Measurements from ENCODE around the gene INSYN2B.

Gene INSYN2B

DNA sequence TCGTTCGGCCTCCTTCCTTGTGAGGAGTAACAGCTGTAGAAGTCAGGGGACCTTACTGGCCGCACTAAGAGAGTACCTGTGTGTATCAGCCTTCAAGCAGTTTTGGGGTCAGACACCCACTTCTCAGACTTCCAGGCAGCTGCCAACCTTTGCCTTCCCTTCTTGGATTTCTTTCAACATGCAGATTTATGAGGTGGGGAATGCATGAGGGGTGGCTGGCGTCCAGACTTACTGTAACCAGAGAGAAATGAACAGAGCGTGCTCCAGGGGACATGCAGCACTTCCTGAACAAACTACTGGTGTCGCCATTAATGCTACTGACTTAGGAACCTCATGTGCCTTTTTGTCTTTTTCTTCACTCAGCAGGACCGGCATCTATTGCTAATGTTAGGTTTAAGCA is 46.7 kb downstream of the INSYN2B start:
- Histone ChIP-seq H3K9ac (ENCODE audit: low read depth, low read length) (no peak overlapping the region), H3K4me3 (ENCODE audit: low read length) (no peak overlapping the region), H3K27me3 (ENCODE audit: insufficient read depth, low read length) (no peaks in the 10 kb centered on the region), H3K36me3 (ENCODE audit: insufficient read depth, low read length) (no peaks in the 10 kb centered on the region), H3K27ac (ENCODE audit: low read depth, low read length) (no peak overlapping the region), H3K9me3 (ENCODE audit: insufficient read depth, low read depth, low read length) (no peaks in the 10 kb centered on the region), H3K4me1 (ENCODE audit: insufficient read depth, low read length) (no peaks in the 10 kb centered on the region; the same call in 1 of the 2 replicates)
- WGBS = 91% methylated on average over 7 of the region's 7 CpGs

DNA sequence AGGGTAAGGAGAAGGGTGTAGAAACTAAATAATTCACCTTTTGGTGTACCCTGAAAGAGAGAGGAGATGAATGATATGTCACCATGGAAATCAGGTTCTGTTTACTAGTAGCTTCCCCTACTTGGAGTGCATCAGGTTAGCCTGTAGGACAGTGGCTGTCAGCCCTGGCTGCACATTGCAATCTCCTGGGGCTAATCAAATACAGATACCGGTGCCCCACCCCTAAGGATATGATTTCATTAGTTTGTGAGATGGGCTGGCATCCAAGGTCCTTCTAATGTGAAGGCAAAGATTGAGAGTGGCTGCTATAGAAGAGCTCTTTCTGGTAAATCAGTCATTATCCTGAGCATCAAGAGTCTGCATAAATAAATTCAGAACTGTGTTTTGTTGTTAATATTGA is 47.2 kb downstream of the INSYN2B start:
- WGBS = 96% methylated on average over 1 of the region's 1 CpG

DNA sequence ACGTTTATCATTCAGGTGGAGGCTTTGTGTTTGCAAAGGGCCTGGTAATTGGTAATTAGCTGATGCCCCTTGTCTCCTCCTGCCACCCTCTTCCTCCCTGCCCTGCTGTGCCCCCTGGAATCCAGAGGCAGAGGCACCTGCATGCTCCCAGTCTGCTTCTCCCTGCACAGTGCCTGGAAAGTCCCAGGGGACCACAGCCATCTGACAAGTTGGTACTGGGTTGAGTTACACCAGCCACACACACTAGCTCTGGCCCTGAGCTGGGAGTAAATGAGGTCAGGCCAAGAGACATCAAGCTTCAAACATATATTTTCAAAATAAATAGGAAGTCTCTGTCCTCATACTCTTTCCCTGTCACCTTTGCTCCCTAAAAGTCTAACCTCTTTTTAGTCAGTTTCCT is 56.3 kb downstream of the INSYN2B start:
- H3K4me3 ChIP-seq (ENCODE audit: low read length) = no peak overlapping the region
- no peaks in the 10 kb centered on the region for H3K36me3 ChIP-seq (ENCODE audit: insufficient read depth, low read length)
- no peak overlapping the region for H3K9ac ChIP-seq (ENCODE audit: low read depth, low read length)
- no peaks in the 10 kb centered on the region for H3K9me3 ChIP-seq (ENCODE audit: insufficient read depth, low read depth, low read length)
- 88% methylated on average over 1 of the region's 1 CpG for WGBS
- H3K27me3 ChIP-seq (ENCODE audit: insufficient read depth, low read length) = no peaks in the 10 kb centered on the region
- H3K27ac ChIP-seq (ENCODE audit: low read depth, low read length) = no peak overlapping the region
- H3K4me1 ChIP-seq (ENCODE audit: insufficient read depth, low read length) = no peaks in the 10 kb centered on the region

More for the DNA sequence above, 47.2 kb downstream of the INSYN2B start:
- Histone ChIP-seq H3K9ac (ENCODE audit: low read depth, low read length) (no peak overlapping the region), H3K9me3 (ENCODE audit: insufficient read depth, low read depth, low read length) (no peaks in the 10 kb centered on the region), H3K36me3 (ENCODE audit: insufficient read depth, low read length) (no peaks in the 10 kb centered on the region), H3K27ac (ENCODE audit: low read depth, low read length) (no peak overlapping the region), H3K4me3 (ENCODE audit: low read length) (no peak overlapping the region), H3K27me3 (ENCODE audit: insufficient read depth, low read length) (no peaks in the 10 kb centered on the region), H3K4me1 (ENCODE audit: insufficient read depth, low read length) (no peaks in the 10 kb centered on the region; the same call in 1 of the 2 replicates)

DNA sequence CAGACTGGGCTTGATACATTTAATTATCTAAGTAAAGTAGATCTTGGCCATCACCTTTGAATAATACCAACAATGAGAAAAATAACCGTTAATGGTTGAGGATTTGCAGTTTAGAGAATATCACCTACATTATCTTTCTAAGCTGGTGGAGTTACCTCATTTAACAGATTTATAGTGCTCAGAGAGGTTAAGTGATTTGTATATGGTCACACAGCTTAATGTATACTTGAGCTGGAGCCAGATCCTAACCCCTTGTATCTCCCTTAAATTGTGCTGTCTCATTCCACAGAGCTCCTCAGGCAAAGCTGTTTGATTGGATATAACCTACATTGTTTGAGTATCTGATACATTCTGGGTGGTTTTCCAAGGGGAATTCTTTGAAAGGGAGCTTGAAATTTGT is 57.8 kb downstream of the INSYN2B start:
- H3K4me1 ChIP-seq (ENCODE audit: insufficient read depth, low read length) = no peaks in the 10 kb centered on the region
- no peaks in the 10 kb centered on the region for H3K27me3 ChIP-seq (ENCODE audit: insufficient read depth, low read length)
- no peaks in the 10 kb centered on the region for H3K9me3 ChIP-seq (ENCODE audit: insufficient read depth, low read depth, low read length)
- WGBS = no CpG with 5 or more reads among the region's 1 CpG
- no peaks in the 10 kb centered on the region for H3K36me3 ChIP-seq (ENCODE audit: insufficient read depth, low read length)
- no peak overlapping the region for H3K4me3 ChIP-seq (ENCODE audit: low read length)
- no peak overlapping the region for H3K27ac ChIP-seq (ENCODE audit: low read depth, low read length)
- no peak overlapping the region for H3K9ac ChIP-seq (ENCODE audit: low read depth, low read length)

DNA sequence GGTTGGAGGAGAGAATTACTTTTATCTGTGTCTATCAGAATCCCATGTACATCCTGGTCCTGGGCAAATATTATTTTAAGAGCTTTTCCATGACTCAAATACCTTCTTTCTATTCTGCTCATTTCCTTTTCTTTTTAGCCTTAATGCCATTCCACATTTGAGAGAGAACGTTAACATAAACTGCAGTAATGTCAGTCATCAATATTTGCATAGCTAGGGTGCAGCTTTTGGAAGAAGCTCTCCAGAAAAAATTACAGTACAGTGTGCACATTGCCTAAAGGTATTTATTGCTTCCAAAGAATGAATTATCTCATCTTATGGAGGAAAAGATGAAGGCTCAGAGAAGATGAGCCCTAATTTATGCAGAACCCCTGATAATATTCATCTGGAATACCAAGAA is 58.3 kb downstream of the INSYN2B start:
- H3K4me3 ChIP-seq (ENCODE audit: low read length) = no peak overlapping the region
- no peak overlapping the region for H3K27ac ChIP-seq (ENCODE audit: low read depth, low read length)
- no peaks in the 10 kb centered on the region for H3K4me1 ChIP-seq (ENCODE audit: insufficient read depth, low read length)
- H3K9me3 ChIP-seq (ENCODE audit: insufficient read depth, low read depth, low read length) = no peaks in the 10 kb centered on the region
- H3K9ac ChIP-seq (ENCODE audit: low read depth, low read length) = no peak overlapping the region
- no peaks in the 10 kb centered on the region for H3K27me3 ChIP-seq (ENCODE audit: insufficient read depth, low read length)
- H3K36me3 ChIP-seq (ENCODE audit: insufficient read depth, low read length) = no peaks in the 10 kb centered on the region
- WGBS = 95% methylated on average over 1 of the region's 1 CpG

DNA sequence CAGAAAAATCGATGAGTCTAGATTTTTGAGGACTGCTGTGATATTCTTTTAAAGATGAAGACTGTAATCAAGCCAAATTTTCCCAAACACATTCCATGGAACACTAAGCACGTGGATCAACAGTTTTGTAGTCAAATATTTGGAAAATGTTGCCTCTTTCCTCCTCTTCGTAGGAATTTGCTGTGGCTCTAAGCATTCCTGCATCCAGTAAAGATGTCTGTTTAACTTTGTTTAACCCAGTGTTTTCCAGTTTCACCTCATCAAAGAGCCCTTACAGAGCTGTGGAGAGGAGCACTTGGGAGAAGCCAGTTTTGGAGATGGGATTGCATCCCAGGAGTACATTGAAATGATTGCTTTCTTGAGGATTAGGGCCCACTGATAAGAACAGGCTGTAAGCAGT is 58.9 kb downstream of the INSYN2B start:
- no peaks in the 10 kb centered on the region for H3K36me3 ChIP-seq (ENCODE audit: insufficient read depth, low read length)
- H3K9ac ChIP-seq (ENCODE audit: low read depth, low read length) = no peak overlapping the region
- no peaks in the 10 kb centered on the region for H3K27me3 ChIP-seq (ENCODE audit: insufficient read depth, low read length)
- H3K4me1 ChIP-seq (ENCODE audit: insufficient read depth, low read length) = no peaks in the 10 kb centered on the region
- H3K27ac ChIP-seq (ENCODE audit: low read depth, low read length) = no peak overlapping the region
- no peaks in the 10 kb centered on the region for H3K9me3 ChIP-seq (ENCODE audit: insufficient read depth, low read depth, low read length)
- no peak overlapping the region for H3K4me3 ChIP-seq (ENCODE audit: low read length)
- WGBS = 55% methylated on average over 2 of the region's 3 CpGs

DNA sequence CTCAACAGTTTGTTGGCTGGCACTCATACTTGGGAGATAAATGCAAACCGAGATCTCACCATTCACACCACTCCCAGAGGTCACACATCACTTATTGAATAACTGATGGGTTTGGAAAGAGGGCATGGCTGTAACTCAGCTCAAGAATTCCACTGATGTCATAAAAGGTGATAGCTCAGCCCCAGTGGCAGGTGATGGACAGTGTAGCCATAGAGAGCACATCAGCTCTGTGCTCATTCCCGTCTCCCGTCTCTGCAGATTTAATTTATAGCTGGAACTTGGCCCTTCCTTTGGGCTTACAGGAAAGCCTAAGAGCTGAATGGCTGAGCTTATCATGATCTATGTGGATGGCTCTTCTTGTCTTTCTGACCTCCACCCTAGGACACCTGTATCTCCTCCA is 59.8 kb downstream of the INSYN2B start:
- no peak overlapping the region for H3K9ac ChIP-seq (ENCODE audit: low read depth, low read length)
- H3K9me3 ChIP-seq (ENCODE audit: insufficient read depth, low read depth, low read length) = no peaks in the 10 kb centered on the region
- no peak overlapping the region for H3K4me3 ChIP-seq (ENCODE audit: low read length)
- H3K36me3 ChIP-seq (ENCODE audit: insufficient read depth, low read length) = no peaks in the 10 kb centered on the region
- H3K4me1 ChIP-seq (ENCODE audit: insufficient read depth, low read length) = no peaks in the 10 kb centered on the region
- H3K27ac ChIP-seq (ENCODE audit: low read depth, low read length) = no peak overlapping the region
- H3K27me3 ChIP-seq (ENCODE audit: insufficient read depth, low read length) = no peaks in the 10 kb centered on the region
- 94% methylated on average over 2 of the region's 3 CpGs for WGBS

DNA sequence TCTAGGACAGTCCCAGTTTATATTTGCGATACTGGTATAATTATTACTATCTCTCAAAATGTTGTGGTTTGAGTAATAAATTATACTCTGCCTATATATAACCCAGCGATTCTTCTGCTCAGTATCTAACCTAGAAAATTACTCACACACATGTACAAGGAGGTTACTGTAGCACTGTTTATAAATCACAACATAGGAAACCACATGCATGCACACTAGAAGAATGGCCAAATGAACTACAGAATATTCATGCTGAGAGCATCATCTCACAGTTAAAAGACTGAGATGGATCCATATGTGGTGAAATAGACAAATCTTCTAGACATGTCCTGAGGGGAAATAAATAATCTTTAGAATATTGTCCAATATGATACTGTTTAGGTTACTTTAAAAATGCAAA is 62.1 kb downstream of the INSYN2B start:
- no peak overlapping the region for H3K27ac ChIP-seq (ENCODE audit: low read depth, low read length)
- H3K4me1 ChIP-seq (ENCODE audit: insufficient read depth, low read length) = no peaks in the 10 kb centered on the region
- 93% methylated on average over 1 of the region's 2 CpGs for WGBS
- no peaks in the 10 kb centered on the region for H3K9me3 ChIP-seq (ENCODE audit: insufficient read depth, low read depth, low read length)
- H3K4me3 ChIP-seq (ENCODE audit: low read length) = no peak overlapping the region
- H3K36me3 ChIP-seq (ENCODE audit: insufficient read depth, low read length) = no peaks in the 10 kb centered on the region
- H3K9ac ChIP-seq (ENCODE audit: low read depth, low read length) = no peak overlapping the region
- no peaks in the 10 kb centered on the region for H3K27me3 ChIP-seq (ENCODE audit: insufficient read depth, low read length)

DNA sequence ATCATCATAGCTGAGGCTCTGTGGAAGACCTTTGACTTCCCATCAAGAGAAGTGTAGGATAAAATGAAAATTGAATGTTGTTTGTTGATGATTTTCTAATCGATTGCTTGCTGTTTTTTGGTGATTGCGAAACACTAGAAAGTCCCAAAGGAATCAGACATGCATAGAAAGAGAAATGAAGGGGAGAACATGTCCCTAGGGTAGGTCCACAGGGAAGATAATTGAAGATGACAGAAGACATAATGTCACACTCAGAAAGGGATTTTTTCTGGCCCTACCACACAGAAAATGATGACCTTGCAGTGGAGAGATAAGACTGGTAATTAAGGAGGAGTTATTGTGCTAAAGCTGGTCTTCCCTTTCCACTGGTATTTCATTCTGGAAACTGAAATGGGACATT is 62.8 kb downstream of the INSYN2B start:
- H3K4me3 ChIP-seq (ENCODE audit: low read length) = no peak overlapping the region
- no peak overlapping the region for H3K9ac ChIP-seq (ENCODE audit: low read depth, low read length)
- no peaks in the 10 kb centered on the region for H3K36me3 ChIP-seq (ENCODE audit: insufficient read depth, low read length)
- H3K9me3 ChIP-seq (ENCODE audit: insufficient read depth, low read depth, low read length) = no peaks in the 10 kb centered on the region
- H3K4me1 ChIP-seq (ENCODE audit: insufficient read depth, low read length) = no peaks in the 10 kb centered on the region
- no peak overlapping the region for H3K27ac ChIP-seq (ENCODE audit: low read depth, low read length)
- no peaks in the 10 kb centered on the region for H3K27me3 ChIP-seq (ENCODE audit: insufficient read depth, low read length)
- WGBS = 86% methylated on average over 2 of the region's 2 CpGs

DNA sequence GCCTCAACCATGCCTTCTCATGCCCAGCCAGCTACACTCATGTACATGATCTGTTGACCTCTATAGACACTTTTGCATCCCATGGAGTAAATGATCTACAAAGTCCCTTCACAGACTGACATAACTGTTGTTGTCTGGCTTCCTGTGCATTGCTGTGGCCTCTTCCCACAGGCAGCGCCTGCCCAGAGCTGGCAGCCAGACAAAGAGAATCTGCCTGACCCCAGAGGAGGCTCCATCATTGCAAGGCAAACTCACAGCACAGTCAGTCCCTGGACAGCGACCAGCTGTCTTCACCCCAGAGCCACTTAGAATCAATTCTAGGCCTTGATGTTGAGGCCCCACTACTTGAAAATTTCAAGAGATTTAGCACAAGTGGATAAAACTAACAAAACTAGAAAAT is 65.5 kb downstream of the INSYN2B start:
- no peaks in the 10 kb centered on the region for H3K4me1 ChIP-seq (ENCODE audit: insufficient read depth, low read length)
- no peaks in the 10 kb centered on the region for H3K9me3 ChIP-seq (ENCODE audit: insufficient read depth, low read depth, low read length)
- H3K36me3 ChIP-seq (ENCODE audit: insufficient read depth, low read length) = no peaks in the 10 kb centered on the region
- no peak overlapping the region for H3K4me3 ChIP-seq (ENCODE audit: low read length)
- no peak overlapping the region for H3K27ac ChIP-seq (ENCODE audit: low read depth, low read length)
- H3K27me3 ChIP-seq (ENCODE audit: insufficient read depth, low read length) = no peaks in the 10 kb centered on the region
- 70% methylated on average over 2 of the region's 2 CpGs for WGBS
- H3K9ac ChIP-seq (ENCODE audit: low read depth, low read length) = no peak overlapping the region

DNA sequence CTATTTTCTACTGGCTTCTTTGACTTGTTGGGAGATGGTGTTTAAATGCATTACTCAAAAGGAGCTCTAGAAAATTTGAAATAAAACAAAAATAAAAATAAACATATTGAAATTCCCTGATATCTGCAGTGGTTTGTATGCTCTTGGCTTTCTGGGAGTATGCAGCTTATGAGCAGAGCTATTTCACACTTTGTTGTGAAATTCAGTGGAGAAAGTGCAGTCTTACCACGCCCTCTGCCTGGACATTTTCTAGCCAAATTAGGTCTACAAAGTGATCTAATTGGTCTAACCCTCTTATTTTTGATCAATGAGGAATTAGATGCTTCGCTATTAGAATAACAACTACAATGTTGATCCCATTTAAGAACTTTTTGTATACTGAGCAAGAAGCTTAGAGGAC is 66.8 kb downstream of the INSYN2B start:
- H3K27ac ChIP-seq (ENCODE audit: low read depth, low read length) = no peak overlapping the region
- no peaks in the 10 kb centered on the region for H3K9me3 ChIP-seq (ENCODE audit: insufficient read depth, low read depth, low read length)
- H3K36me3 ChIP-seq (ENCODE audit: insufficient read depth, low read length) = no peaks in the 10 kb centered on the region
- 71% methylated on average over 2 of the region's 2 CpGs for WGBS
- H3K4me3 ChIP-seq (ENCODE audit: low read length) = no peak overlapping the region
- no peaks in the 10 kb centered on the region for H3K4me1 ChIP-seq (ENCODE audit: insufficient read depth, low read length)
- H3K27me3 ChIP-seq (ENCODE audit: insufficient read depth, low read length) = no peaks in the 10 kb centered on the region; the same call in 1 of the 2 replicates
- no peak overlapping the region for H3K9ac ChIP-seq (ENCODE audit: low read depth, low read length)

DNA sequence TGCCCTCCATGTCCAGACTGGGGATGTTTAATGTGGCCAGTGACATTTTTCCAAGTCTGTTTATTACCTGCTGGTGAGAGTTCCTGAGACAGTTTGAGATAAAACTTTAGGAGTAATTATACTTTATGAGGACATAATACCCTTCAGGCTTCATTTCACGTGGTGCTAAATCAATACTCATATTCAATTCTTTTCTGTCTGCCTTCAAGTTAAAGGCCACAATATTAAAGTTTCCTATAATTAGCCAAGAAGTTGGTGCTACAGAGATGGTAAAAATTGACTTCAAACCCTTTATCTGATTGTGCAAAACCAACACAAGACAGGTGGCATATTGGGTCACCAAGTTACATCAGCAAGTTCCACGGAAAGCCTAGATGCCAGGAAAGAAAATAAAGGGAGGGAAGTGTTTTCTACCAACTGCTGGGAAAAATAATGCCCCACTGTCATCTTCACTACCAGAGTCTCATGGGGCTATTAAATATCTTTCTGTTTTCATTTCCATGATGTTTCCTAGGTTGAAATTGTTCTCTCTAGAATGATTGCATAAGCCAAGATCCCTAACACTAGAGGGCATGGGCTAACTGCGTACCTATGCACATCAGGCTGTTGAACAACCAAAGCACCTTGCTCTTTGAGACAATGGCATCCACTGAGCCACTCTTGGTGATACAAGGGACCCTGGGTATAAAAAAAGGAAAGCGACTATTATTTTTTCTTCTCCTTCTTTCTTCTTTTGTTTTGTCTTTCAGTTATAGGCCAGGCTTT is 68.7 kb downstream of the INSYN2B start:
- H3K27me3 ChIP-seq (ENCODE audit: insufficient read depth, low read length) = no peaks in the 10 kb centered on the region; the same call in 1 of the 2 replicates
- H3K27ac ChIP-seq (ENCODE audit: low read depth, low read length) = no peak overlapping the region
- no peak overlapping the region for H3K9ac ChIP-seq (ENCODE audit: low read depth, low read length)
- WGBS = 93% methylated on average over 3 of the region's 4 CpGs
- H3K4me1 ChIP-seq (ENCODE audit: insufficient read depth, low read length) = peaks cover 7% of the 10 kb centered on the region; the same call in 1 of the 2 replicates
- H3K9me3 ChIP-seq (ENCODE audit: insufficient read depth, low read depth, low read length) = no peaks in the 10 kb centered on the region
- H3K36me3 ChIP-seq (ENCODE audit: insufficient read depth, low read length) = no peaks in the 10 kb centered on the region
- no peak overlapping the region for H3K4me3 ChIP-seq (ENCODE audit: low read length)

Measured in HUES64 (cell line).